HG02943 (cell line): ENCODE data around the gene PSMD14.

Experiments
- ATAC-seq: cut with Tn5 transposase; IDR thresholded peaks from one replicate; pipeline ENCODE4 v1.9.1; 2021; ENCODE audit warnings: mild to moderate bottlenecking, low read depth, moderate library complexity; ENCODE audit not compliant: unreplicated experiment

The PSMD14 gene

DNA sequence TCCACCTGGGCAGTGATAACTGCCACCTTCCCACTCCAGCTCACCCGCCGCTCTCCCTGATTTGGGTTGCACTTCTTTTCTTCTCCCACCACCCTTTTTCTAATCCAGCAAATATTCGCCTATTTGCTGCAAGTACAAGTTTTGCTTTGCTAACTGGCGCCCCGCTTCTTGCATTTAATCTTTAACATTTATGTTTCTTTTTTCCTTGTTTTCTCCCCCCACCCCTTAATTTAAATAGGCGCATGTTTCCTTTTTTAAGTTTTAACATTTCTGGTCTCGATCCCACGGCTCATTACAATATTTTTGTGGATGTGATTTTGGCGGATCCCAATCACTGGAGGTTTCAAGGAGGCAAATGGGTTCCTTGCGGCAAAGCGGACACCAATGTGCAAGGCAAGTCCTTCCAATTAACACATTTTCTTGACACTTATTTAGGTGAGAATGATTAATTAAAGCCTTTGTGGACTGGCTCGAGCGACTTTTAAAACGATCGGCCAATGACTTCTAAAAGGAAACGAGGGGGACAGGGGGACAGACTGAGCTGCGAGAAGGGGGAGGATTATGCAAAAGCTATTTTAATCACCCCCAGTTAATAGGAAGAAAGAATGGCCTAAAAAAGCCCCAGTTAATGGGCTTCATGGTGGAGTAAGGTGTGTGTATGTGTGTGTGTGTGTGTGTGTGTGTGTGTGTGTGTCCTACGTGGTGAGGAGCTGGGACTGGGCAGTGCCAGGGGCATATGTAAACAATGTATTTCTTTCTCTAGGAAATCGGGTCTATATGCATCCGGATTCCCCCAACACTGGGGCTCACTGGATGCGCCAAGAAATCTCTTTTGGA lies 109.4 kb downstream of the PSMD14 start:
- ATAC-seq = no peak

DNA sequence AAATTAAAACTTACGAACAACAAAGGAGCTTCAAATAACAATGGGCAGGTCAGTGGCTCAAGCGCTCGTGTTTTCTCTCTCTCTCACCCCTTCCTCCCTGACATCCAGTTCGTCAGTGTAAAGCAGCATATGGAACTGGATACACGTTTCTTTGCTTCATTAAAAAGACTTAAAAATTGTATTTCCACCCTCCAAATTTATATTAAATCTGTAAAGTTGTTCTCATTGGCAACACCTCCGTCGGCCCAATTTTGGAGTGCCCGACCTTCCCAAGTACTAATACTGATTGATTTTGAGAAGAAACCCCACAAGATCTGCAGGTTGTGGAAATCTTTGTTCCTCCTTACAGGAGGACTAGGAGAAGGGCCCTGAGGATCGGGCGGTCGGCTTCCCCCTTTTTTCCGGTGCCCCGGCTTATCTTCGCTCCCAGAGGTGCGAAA lies 110.1 kb downstream of the PSMD14 start:
- ATAC-seq = no peak

DNA sequence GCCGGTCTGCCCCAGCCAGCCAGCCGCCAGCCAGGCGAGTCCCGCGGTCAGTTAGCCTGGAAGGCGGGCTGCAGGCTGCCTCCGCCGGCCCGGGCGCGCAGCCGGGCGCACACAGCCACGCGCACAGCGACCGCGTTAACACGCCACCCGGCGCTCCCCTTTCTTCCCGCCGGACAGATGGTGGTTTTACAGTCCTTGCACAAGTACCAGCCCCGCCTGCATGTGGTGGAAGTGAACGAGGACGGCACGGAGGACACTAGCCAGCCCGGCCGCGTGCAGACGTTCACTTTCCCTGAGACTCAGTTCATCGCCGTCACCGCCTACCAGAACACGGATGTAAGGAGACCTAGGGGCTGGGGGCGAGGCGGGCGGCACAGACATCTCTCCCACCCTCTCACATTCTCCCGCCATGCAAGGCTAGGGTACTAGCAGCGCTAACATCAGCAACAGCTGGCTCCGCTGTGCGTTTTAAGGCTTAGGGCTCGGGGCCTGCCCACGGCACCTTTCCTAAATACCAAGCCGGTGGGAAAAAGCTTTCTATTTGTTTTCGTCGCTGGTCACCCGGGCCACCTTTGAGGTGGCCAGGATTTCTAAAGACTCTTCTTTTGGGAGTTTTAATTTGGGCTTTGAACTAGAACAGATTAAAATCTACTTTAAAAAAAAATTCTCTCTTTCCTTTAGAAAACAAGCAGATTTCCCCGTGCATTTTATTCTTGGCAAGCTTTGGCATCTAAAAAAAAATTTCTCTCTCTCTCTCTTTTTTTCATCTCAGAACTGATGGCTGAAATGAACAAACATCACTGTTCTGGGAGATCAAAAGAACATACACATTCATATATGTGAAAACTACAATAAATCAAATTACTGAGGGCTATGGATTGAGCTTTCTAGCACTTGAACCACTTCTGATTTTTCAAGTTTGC lies 110.8 kb downstream of the PSMD14 start:
- ATAC-seq = no peak

DNA sequence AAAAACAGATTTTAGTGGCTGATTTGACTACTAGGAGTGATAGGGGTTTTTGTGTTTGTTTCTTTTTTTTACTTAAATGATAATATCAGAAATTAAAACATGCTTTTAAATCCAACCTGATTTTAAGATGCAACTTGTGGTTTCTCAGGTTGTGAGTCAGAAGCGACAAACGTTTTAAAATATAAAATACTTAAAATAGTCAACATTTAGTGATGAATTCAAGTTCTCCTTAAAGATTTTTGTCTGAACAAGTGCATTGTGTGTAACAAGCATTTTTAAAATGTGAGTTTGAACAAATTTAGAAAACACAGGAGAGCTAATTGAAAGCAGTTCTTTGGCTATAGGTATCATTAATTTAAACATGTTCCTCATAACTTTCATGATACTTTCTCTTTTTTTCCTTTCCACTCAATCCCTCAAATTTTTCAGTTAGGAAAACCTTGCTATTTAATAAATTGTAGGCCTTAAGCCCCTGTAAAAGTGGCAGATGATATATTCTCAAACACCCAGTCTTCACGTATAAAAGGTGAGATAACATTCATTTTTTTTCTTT lies 111.5 kb downstream of the PSMD14 start:
- no peak for ATAC-seq

DNA sequence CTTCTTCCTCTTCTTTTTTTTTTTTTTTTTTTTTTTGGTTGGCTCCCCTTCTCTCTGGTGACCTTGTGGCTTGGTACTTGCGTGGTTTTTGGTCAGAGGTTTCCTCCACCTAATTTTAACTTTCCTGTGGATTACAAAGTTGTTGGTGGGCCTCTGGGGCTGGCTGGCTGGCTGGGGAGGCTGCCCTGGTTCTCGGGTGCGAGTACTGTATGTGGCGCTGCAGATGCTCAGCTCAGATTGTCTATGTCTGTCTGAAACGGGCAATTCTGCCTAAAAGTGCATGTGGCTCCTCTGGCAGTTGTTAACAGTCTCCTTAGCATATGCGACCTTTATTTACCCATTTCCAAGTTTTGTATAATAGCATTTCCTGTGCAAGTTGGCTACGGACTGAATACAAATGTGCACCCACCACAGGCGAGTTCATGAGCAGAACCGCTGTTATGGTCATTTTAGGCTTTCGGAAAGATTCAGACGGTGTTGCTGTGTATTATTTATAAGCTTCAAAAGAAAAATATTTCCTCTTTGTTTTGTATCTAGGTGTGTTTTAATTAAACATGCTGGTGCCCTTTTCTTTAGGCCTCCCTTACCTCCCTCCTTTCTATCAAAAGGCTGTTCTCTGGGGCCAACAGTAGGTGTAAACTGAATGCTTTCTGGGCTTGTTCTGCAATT lies 112.3 kb downstream of the PSMD14 start:
- no peak for ATAC-seq

DNA sequence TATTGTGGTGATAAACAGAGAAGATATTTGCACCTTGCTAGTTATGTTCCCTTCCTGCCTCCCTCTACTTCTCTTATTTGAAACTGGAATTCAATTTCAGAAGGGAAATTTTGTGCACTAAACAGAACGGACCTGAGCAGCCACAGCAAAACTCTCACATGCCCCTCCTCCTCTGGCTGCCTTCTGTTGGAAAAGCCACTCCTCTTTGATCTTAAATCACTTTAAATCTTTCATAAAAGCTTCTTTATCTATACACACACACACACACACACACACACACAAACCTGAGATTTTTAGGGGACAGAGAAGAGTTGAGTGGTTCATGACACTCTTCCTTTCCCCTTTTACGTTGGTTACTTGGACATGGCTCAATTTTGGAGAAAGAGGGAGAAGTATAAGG lies 113.5 kb downstream of the PSMD14 start:
- ATAC-seq = no peak

DNA sequence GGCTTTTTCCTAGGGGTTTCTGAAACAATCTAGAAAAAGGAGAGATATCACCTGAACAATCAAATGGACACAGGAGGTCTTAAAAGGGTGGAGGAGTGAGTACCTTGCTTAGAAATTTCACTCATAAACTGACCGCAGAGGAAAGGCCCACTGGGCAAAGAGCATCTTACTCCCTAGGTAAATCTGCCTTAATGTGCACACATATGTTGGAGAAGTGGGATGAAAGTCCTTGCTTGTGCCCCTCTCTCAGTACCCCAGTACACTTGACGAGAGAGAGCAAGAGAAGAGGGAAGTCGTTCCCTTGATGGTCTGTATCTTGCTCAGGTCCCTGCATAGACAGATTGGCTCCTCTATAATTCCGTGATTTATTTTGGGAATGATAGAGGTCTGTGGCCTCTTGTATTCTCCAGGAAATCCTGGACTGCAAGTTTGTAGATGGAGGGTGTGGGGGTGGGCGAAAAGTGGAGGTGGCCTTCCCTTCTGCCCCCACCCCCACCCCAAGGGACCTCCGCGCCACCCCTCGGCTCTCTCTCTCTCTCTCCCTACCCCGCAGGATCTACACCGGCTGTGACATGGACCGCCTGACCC lies 114.7 kb downstream of the PSMD14 start:
- ATAC-seq = no peak

DNA sequence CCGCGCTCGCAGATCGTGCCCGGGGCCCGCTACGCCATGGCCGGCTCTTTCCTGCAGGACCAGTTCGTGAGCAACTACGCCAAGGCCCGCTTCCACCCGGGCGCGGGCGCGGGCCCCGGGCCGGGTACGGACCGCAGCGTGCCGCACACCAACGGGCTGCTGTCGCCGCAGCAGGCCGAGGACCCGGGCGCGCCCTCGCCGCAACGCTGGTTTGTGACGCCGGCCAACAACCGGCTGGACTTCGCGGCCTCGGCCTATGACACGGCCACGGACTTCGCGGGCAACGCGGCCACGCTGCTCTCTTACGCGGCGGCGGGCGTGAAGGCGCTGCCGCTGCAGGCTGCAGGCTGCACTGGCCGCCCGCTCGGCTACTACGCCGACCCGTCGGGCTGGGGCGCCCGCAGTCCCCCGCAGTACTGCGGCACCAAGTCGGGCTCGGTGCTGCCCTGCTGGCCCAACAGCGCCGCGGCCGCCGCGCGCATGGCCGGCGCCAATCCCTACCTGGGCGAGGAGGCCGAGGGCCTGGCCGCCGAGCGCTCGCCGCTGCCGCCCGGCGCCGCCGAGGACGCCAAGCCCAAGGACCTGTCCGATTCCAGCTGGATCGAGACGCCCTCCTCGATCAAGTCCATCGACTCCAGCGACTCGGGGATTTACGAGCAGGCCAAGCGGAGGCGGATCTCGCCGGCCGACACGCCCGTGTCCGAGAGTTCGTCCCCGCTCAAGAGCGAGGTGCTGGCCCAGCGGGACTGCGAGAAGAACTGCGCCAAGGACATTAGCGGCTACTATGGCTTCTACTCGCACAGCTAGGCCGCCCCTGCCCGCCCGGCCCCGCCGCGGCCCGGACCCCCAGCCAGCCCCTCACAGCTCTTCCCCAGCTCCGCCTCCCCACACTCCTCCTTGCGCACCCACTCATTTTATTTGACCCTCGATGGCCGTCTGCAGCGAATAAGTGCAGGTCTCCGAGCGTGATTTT lies 115.5 kb downstream of the PSMD14 start:
- no peak for ATAC-seq

DNA sequence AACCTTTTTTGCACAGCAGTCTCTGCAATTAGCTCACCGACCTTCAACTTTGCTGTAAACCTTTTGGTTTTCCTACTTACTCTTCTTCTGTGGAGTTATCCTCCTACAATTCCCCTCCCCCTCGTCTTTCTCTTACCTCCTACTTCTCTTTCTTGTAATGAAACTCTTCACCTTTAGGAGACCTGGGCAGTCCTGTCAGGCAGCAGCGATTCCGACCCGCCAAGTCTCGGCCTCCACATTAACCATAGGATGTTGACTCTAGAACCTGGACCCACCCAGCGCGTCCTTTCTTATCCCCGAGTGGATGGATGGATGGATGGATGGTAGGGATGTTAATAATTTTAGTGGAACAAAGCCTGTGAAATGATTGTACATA lies 116.2 kb downstream of the PSMD14 start:
- no peak for ATAC-seq

DNA sequence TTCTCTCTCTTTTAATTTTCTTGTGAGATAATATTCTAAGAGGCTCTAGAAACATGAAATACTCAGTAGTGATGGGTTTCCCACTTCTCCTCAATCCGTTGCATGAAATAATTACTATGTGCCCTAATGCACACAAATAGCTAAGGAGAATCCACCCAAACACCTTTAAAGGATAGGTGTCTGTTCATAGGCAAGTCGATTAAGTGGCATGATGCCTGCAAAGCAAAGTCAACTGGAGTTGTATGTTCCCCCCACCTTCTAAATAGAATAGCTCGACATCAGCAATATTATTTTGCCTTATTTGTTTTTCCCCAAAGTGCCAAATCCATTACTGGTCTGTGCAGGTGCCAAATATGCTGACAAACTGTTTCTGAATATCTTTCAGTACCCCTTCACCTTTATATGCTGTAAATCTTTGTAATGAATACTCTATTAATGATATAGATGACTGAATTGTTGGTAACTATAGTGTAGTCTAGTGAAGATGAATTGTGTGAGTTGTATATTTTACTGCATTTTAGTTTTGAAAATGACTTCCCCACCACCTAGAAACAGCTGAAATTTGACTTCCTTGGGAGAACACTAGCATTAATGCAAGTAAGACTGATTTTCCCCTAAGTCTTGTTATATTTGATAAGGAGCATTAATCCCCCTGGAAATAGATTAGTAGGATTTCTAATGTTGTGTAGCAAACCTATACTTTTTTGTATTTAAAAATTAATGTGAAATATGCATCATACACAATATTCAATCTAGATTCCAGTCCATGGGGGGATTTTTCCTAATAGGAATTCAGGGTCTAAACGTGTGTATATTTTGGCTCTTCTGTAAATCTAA lies 116.9 kb downstream of the PSMD14 start:
- ATAC-seq = no peak

DNA sequence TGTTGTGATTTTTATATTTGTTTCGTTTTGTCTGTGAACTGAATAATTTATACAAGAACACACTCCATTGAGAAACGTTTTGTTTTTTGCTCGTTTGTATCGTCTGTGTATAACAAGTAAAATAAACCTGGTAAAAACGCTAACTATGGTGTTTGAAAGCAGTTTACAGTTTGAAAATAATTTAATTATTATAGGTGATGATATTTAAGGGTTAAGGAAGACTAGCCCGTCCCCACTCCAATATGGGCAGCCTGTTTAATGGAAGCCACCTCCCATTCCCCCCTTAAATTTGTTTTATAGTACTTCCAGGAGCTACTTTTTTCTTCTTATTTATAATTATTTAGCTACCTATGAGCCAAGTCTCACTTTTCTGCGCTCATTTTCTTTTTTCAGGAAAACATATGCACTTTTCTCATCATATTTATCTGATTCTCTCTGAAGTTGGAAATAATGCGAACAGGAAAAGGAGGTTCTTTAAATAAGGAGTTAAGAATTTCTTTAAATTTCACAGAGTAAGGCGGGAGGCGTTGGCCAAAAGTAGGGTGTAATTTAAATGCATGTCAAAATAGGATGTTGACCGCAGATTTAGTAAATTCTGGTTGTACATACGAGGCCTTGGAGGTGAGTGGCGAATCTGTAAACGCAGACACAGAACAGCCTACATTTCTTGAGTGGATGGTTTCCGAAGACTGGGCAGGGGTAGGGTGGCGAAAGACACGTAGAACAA lies 117.7 kb downstream of the PSMD14 start:
- ATAC-seq = no peak

DNA sequence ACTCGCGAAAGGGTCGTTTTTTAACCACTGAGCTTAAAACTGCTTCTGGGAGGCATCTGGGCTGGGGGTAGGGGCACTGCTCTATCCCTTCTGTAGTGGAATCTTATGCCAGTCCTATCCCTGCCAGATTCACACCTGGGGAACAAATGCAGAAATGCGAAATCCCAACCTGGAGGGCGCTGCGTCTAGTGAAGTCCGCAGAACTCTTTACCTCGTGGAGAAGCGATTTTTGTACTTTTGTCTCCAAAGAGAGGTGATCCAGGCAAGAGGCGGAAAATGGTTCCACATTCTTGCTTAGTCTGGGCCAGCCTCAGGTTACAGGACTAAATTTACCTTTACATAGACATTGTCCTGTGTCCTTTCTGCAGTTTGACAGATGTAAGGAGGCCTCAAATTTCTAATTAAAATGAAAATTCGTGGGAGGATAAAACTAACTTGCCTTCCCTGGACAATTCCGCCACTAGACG lies 118.3 kb downstream of the PSMD14 start:
- ATAC-seq = no peak

DNA sequence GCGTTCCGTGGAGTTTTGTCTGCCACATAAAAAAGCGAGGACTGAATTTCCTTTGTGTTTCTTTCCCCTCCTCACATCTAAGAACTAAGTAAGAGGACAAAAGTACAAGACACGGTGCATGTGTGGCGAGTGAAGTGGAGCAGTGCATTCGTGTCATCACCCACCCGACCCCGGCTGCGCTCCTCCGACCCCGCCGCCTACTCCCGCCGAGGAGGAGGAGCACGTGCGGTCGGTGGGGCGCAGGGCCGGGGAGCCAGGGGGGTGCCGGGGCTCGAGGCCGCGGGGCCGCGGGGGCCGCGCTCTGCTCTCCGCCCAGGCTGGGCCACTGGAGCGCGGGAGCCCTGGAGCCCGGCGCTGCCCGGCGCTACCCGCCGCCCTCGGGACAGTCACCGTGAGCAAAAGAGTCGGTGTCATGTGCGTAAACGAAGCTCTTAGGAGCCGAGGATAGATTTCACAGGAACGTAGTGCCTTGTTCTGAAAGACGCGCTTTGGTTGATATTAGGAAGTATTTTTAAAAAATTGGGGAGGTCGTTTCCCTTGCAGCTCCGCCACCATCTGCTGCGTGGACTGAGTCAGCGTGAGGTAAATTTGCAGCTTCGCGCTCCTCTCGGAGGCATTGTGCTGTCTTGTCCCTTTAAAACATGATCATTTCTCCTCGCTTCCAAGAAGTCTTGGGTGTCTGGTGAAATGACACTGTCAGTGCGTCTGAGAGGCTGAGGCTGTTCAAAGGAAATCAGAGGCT lies 118.9 kb downstream of the PSMD14 start:
- no peak for ATAC-seq

DNA sequence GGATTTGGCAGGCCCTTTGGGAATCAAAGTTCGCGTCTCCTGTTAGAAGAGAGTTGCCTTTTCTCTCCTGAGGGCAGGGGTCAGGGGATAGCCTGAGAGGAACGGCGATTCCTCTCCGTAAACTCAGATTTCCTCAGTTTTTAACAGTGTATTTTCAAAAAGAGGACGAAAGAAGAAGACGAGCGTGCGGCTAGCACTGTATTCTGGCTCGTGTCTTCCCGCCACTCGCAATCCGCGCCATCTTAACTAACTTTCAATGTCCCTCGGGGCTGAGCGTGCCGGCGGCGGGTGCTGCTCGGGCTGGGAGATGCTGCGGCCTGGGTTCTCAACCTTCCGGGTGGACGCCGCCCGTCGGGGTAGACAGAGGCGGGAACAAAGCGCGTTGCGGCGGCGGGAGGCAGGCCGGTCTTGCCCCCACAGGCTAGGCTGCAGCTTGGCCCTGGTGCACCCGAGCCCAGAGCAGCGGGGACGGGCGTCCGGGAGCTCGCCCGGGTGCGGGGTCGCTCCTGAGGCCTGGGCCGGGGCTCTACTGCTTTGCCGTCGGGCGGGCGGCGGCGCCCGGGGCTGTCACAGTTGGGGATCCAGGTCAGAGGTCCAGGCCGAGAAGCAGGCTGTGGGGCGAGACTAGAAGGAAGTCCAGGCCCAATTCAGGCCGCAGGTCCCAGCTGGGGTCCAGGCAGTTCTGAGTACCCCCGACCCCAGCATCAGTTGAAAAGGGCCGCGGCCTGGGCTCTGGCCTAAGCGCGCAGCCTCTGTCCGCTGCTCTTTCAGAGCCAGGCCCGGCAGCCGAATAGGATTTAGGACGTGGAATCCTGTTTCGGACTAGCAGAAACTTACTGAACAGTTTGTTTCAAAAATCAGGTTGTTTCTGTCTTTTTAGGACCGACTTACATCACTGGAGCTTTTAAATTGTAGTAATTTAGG lies 119.7 kb downstream of the PSMD14 start:
- ATAC-seq = no peak

DNA sequence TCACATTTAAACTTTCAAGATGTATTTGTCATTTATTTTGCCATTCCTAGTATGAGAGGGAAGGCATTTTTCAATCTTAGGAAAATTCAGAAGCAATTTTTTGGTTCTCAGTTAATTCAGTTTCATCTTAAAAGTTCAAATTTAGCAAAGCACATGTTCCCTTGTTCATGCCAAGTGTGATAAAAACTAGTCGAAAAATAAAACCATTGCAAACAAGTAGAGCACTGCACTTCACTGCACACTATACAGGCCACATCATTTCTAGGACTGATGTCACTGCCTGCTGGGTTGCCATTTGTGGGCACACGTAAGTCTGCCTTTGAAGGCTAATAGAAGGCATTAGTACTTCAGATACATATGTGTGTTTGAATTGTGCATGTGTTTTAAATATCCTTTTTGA lies 122.2 kb downstream of the PSMD14 start:
- no peak for ATAC-seq

DNA sequence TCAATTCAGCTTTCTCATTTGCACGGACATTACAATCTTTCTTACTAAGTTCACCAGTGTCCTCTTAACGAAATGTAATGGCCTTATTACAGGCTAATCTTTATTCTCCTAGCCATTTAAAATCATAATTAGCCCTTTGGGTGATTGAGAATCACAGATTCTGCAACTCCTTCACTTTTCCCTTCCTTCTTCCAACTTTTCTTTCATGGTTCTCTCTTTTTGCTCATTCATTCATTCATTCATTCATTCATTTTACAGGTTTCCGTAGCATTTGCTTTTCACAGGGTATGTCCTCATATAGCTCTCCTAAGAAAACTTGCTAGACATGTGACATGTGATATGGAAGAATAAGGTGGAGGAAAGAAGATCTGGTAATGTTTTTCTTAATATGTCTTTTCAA lies 123.9 kb downstream of the PSMD14 start:
- no peak for ATAC-seq
